Measurements from ENCODE around the gene AJM1. TPM values are rescaled to one million over a fixed set of nuclear protein-coding genes. Genes with fewer than 3 reads are reported as not detected.
A peak's percentile ranks its signal among the peaks of the same experiment; 100 is the strongest.
"Not testable (repeated sequence)": the region's sequence is repeated elsewhere in the genome, so short reads cannot be mapped to it uniquely, and the experiment has no call there.

AJM1 gene
- total RNA-seq, 2 donors from 2014 or later: 4.3 to 12.9 TPM

- no peaks in the 10 kb centered on the region for H3K27me3 Mint-ChIP-seq
- no peak for ATAC-seq (replicated peaks)
- H3K4me3 Mint-ChIP-seq: peak overlapping the region; percentile 80
- H3K27ac Mint-ChIP-seq: no peak overlapping the region
- no peaks in the 10 kb centered on the region for H3K9me3 Mint-ChIP-seq
- H3K4me1 Mint-ChIP-seq: peaks cover 12% of the 10 kb centered on the region
- H3K36me3 Mint-ChIP-seq (ENCODE audit: low read depth): no peaks in the 10 kb centered on the region
Observed at GRCh38 chr9:136880651-136881050, 38.4 kb downstream of the AJM1 start.

GRCh38 chr9:136881691-136882108 is 39.4 kb downstream of the AJM1 start:
- ATAC-seq (replicated peaks): peak; percentile 55
- Mint-ChIP-seq H3K27me3 (no peaks in the 10 kb centered on the region), H3K27ac (peak overlapping the region; percentile 90), H3K4me3 (peak overlapping the region; percentile 80), H3K36me3 (ENCODE audit: low read depth) (no peaks in the 10 kb centered on the region), H3K9me3 (no peaks in the 10 kb centered on the region), H3K4me1 (peaks cover 12% of the 10 kb centered on the region)

GRCh38 chr9:136882109-136882946 is 40.0 kb downstream of the AJM1 start:
- Mint-ChIP-seq H3K36me3 (ENCODE audit: low read depth) (peaks cover 5% of the 10 kb centered on the region), H3K4me3 (peak overlapping the region; percentile 80), H3K27me3 (no peaks in the 10 kb centered on the region), H3K27ac (peak overlapping the region; percentile 90), H3K4me1 (peaks cover 12% of the 10 kb centered on the region), H3K9me3 (no peaks in the 10 kb centered on the region)
- ATAC-seq (replicated peaks): peak; percentile 66

- peak overlapping the region; percentile 90 for H3K27ac Mint-ChIP-seq
- H3K9me3 Mint-ChIP-seq; H3K27me3 Mint-ChIP-seq; ATAC-seq (replicated peaks); H3K36me3 Mint-ChIP-seq (ENCODE audit: low read depth): not testable (repeated sequence)
- H3K4me3 Mint-ChIP-seq: peak overlapping the region; percentile 80
- H3K4me1 Mint-ChIP-seq: peaks cover 12% of the 10 kb centered on the region
Observed at GRCh38 chr9:136882947-136883283, 40.6 kb downstream of the AJM1 start.

- not testable (repeated sequence) for H3K9me3 Mint-ChIP-seq; H3K27me3 Mint-ChIP-seq; H3K27ac Mint-ChIP-seq; H3K36me3 Mint-ChIP-seq (ENCODE audit: low read depth); ATAC-seq (replicated peaks)
- peaks cover 12% of the 10 kb centered on the region for H3K4me1 Mint-ChIP-seq
- H3K4me3 Mint-ChIP-seq: peak overlapping the region; percentile 80
Observed at GRCh38 chr9:136883670-136884069, 41.4 kb downstream of the AJM1 start.

- H3K27me3 Mint-ChIP-seq: no peaks in the 10 kb centered on the region
- H3K36me3 Mint-ChIP-seq (ENCODE audit: low read depth): peaks cover 25% of the 10 kb centered on the region
- H3K9me3 Mint-ChIP-seq: no peaks in the 10 kb centered on the region
- peak within 1 kb of the TSS; percentile 89 for H3K4me3 Mint-ChIP-seq
- H3K4me1 Mint-ChIP-seq: peaks cover 12% of the 10 kb centered on the region
- H3K27ac Mint-ChIP-seq: peak within 1 kb of the TSS; percentile 72
- ATAC-seq (replicated peaks): peak; percentile 87
Observed at GRCh38 chr9:136885950-136886578, 43.8 kb downstream of the AJM1 start, which contains the start of gene TRAF2. TRAF2 (plus strand) TSS chr9:136886516; CDS start chr9:136898741, 12,225 bp downstream.

GRCh38 chr9:136886610-136887597 is 44.6 kb downstream of the AJM1 start:
- ATAC-seq (replicated peaks): peak; percentile 21
- no peaks in the 10 kb centered on the region for H3K27me3 Mint-ChIP-seq
- peaks cover 33% of the 10 kb centered on the region for H3K36me3 Mint-ChIP-seq (ENCODE audit: low read depth)
- peaks cover 6% of the 10 kb centered on the region for H3K4me1 Mint-ChIP-seq
- H3K27ac Mint-ChIP-seq: peak overlapping the region; percentile 72
- H3K4me3 Mint-ChIP-seq: peak overlapping the region; percentile 89
- H3K9me3 Mint-ChIP-seq: no peaks in the 10 kb centered on the region

GRCh38 chr9:136888454-136888853 is 46.2 kb downstream of the AJM1 start:
- peaks cover 44% of the 10 kb centered on the region for H3K36me3 Mint-ChIP-seq (ENCODE audit: low read depth)
- peaks cover 4% of the 10 kb centered on the region for H3K4me1 Mint-ChIP-seq
- peak overlapping the region; percentile 89 for H3K4me3 Mint-ChIP-seq
- no peak for ATAC-seq (replicated peaks)
- H3K27me3 Mint-ChIP-seq: no peaks in the 10 kb centered on the region
- H3K27ac Mint-ChIP-seq: no peak overlapping the region
- H3K9me3 Mint-ChIP-seq: no peaks in the 10 kb centered on the region

- no peaks in the 10 kb centered on the region for H3K27me3 Mint-ChIP-seq
- no peak for ATAC-seq (replicated peaks)
- H3K9me3 Mint-ChIP-seq: no peaks in the 10 kb centered on the region
- no peak overlapping the region for H3K27ac Mint-ChIP-seq
- no peak overlapping the region for H3K4me3 Mint-ChIP-seq
- H3K4me1 Mint-ChIP-seq: peaks cover 11% of the 10 kb centered on the region
- H3K36me3 Mint-ChIP-seq (ENCODE audit: low read depth): peaks cover 55% of the 10 kb centered on the region
Observed at GRCh38 chr9:136889858-136890257, 47.6 kb downstream of the AJM1 start.

- Mint-ChIP-seq H3K4me1 (peaks cover 11% of the 10 kb centered on the region), H3K4me3 (no peak overlapping the region), H3K9me3 (no peaks in the 10 kb centered on the region), H3K27me3 (no peaks in the 10 kb centered on the region), H3K36me3 (ENCODE audit: low read depth) (peaks cover 56% of the 10 kb centered on the region), H3K27ac (no peak overlapping the region)
- ATAC-seq (replicated peaks): no peak
Observed at GRCh38 chr9:136890661-136891060, 48.4 kb downstream of the AJM1 start.

Other genes starting within 250 kb of the AJM1 start
- gene EGFL7, start 179.6 kb upstream of the AJM1 start, total RNA-seq: 1 to 10 TPM in 1 of 2 donors, under 1 TPM in 1; 0.78 to 1.0 TPM
- gene AGPAT2, start 155.0 kb upstream of the AJM1 start, total RNA-seq: 10 to 100 TPM; 14.6 to 15.6 TPM
- gene DIPK1B, start 129.9 kb upstream of the AJM1 start, total RNA-seq: not detected
- 1 to 10 TPM; 1.0 to 1.8 TPM for gene LCN10, start 99.5 kb upstream of the AJM1 start, total RNA-seq
- not detected for gene LCN6, start 94.0 kb upstream of the AJM1 start, total RNA-seq
- gene LCN8, start 84.2 kb upstream of the AJM1 start, total RNA-seq: not detected
- gene LCN15, start 78.0 kb upstream of the AJM1 start, total RNA-seq: not detected
- 10 to 100 TPM; 30.1 to 30.7 TPM for gene TMEM141, start 51.1 kb upstream of the AJM1 start, total RNA-seq
- 1 to 10 TPM in 1 of 2 donors, under 1 TPM in 1; 0.41 to 2.1 TPM for gene CCDC183, start 46.1 kb upstream of the AJM1 start, total RNA-seq
- 100 to 1,000 TPM in 1 of 2 donors, 10 to 100 TPM in 1; 51.5 to 108 TPM for gene RABL6, start 34.5 kb upstream of the AJM1 start, total RNA-seq
- gene PHPT1, start 6.9 kb downstream of the AJM1 start, total RNA-seq: 100 to 1,000 TPM; 138 to 194 TPM
- 10 to 100 TPM; 18.6 to 27.4 TPM for gene MAMDC4, start 9.9 kb downstream of the AJM1 start, total RNA-seq
- gene EDF1, start 23.8 kb downstream of the AJM1 start, total RNA-seq: 100 to 1,000 TPM; 221 to 265 TPM
- gene TRAF2, start 44.0 kb downstream of the AJM1 start, total RNA-seq: 10 to 100 TPM; 54.4 to 56.8 TPM
- 10 to 100 TPM; 91.0 to 99.2 TPM for gene FBXW5, start 102.3 kb downstream of the AJM1 start, total RNA-seq
- 1 to 10 TPM in 1 of 2 donors, not detected in 1; 3.1 TPM for gene C8G, start 102.8 kb downstream of the AJM1 start, total RNA-seq
- 1 to 10 TPM in 1 of 2 donors, under 1 TPM in 1; 0.54 to 2.4 TPM for gene LCN12, start 109.8 kb downstream of the AJM1 start, total RNA-seq
- 1 to 10 TPM in 1 of 2 donors, not detected in 1; 1.3 TPM for gene PTGDS, start 135.0 kb downstream of the AJM1 start, total RNA-seq
- gene LCNL1, start 140.5 kb downstream of the AJM1 start, total RNA-seq: under 1 TPM in 1 of 2 donors, not detected in 1; 0.11 TPM
- gene PAXX, start 149.9 kb downstream of the AJM1 start, total RNA-seq: 10 to 100 TPM; 31.1 to 49.1 TPM
- under 1 TPM in 1 of 2 donors, not detected in 1; 0.26 TPM for gene CLIC3, start 154.1 kb downstream of the AJM1 start, total RNA-seq
- 10 to 100 TPM; 43.0 to 63.9 TPM for gene ABCA2, start 185.8 kb downstream of the AJM1 start, total RNA-seq
- 10 to 100 TPM; 12.1 to 27.9 TPM for gene FUT7, start 189.6 kb downstream of the AJM1 start, total RNA-seq
- 10 to 100 TPM; 66.3 to 96.1 TPM for gene NPDC1, start 203.7 kb downstream of the AJM1 start, total RNA-seq
- gene ENTPD2, start 211.6 kb downstream of the AJM1 start, total RNA-seq: under 1 TPM; 0.39 to 0.69 TPM
- gene SAPCD2, start 228.1 kb downstream of the AJM1 start, total RNA-seq: 10 to 100 TPM in 1 of 2 donors, 1 to 10 TPM in 1; 5.6 to 21.9 TPM
- gene UAP1L1, start 235.0 kb downstream of the AJM1 start, total RNA-seq: 10 to 100 TPM; 27.9 to 33.0 TPM
- gene MAN1B1, start 244.5 kb downstream of the AJM1 start, total RNA-seq: 10 to 100 TPM; 38.2 to 67.6 TPM